HepG2 (cell line): ENCODE measurements around the gene CYP27A1. TPM values are rescaled to one million over a fixed set of nuclear protein-coding genes. Genes with fewer than 3 reads are reported as not detected.

Experiments
- ATAC-seq: fragments of 200-7000 bp; cut with Tn5 transposase; 3 replicates; pipeline ENCODE4 v1.9.1; 2020; ENCODE audit warnings: mild to moderate bottlenecking, moderate library complexity
- BruUV-seq: library from RNA; stranded (reverse); fragments of 400-500 nt; replicated peaks from 2 replicates; lab custom pipeline; 2021; lab: Mats Ljungman, UMichigan
- CTCF ChIA-PET: fragments of 300-600 bp; formaldehyde crosslinking; extraction: SDS; loops from one replicate; lab custom pipeline; 2021; ENCODE audit warnings: low total read pairs, inconsistent platforms, low intra/inter-chr PET ratio; lab: Yijun Ruan, JAX
- POLR2A ChIA-PET: fragments of 350-600 bp; sonication (Branson Sonifier 250); formaldehyde crosslinking; loops from one replicate; lab custom pipeline; 2020; ENCODE audit warnings: antibody characterized with exemption, inconsistent platforms; lab: Yijun Ruan, JAX
- DNase-seq: peaks from one replicate; pipeline ENCODE4 v3.0.0-alpha.2; 2015; ENCODE audit warnings: low spot score
- FAIRE-seq: peaks from 3 replicates; lab custom pipeline; 2011; peaks lifted over from hg19 to GRCh38; lab: Jason Lieb, UNC
- H2AFZ ChIP-seq: one replicate; pipeline ENCODE4 v1.6.1; 2011; ENCODE audit warnings: low read length, inconsistent platforms
- H3K27ac ChIP-seq: fragments of 300-600 bp; 3 replicates; pipeline ENCODE4 v1.8.0; 2011; ENCODE audit warnings: mixed run types, mild to moderate bottlenecking, mixed read lengths, low read length, inconsistent platforms; ENCODE audit not compliant: insufficient read depth; ENCODE audit errors: extremely low read length
- H3K27me3 ChIP-seq, 2 experiments: fragments of 200-600 bp in 1 of 2; 2 replicates in 1 of 2; 3 replicates in 1 of 2; pipeline versions ENCODE4 v1.6.0 to v1.8.0; 2011; ENCODE audit warnings: low read length in 2 of 2, mild to moderate bottlenecking in 2 of 2, moderate library complexity in 2 of 2, inconsistent platforms in 1 of 2; ENCODE audit not compliant: insufficient read depth in 2 of 2, control insufficient read depth in 1 of 2
- H3K36me3 ChIP-seq, 2 experiments: fragments of 200-600 bp in 1 of 2; replicated peaks in 1 of 2; 2 replicates in 1 of 2; 3 replicates in 1 of 2; pipeline versions ENCODE4 v1.5.1 to v1.8.0; 2011; ENCODE audit warnings: low read length in 2 of 2, inconsistent platforms in 1 of 2; ENCODE audit not compliant: insufficient read depth in 2 of 2, control insufficient read depth in 1 of 2
- H3K4me1 ChIP-seq: 2 replicates; pipeline ENCODE4 v1.5.1; 2012; ENCODE audit warnings: low read length, inconsistent platforms; ENCODE audit not compliant: insufficient read depth
- H3K4me2 ChIP-seq: 2 replicates; pipeline ENCODE4 v1.6.0; 2011; ENCODE audit warnings: low read depth, low read length, inconsistent platforms
- H3K4me3 ChIP-seq, 3 experiments: fragments of 200-600 bp in 1 of 3; sonication (generic), shearing (Covaris generic) in 1 of 3; replicated peaks in 1 of 3; 2 replicates each; pipeline ENCODE4 v1.5.1; 2011 to 2016; ENCODE audit warnings: low read length in 3 of 3, inconsistent platforms in 2 of 3, low read depth in 2 of 3, mild to moderate bottlenecking in 2 of 3, control low read depth in 1 of 3, mixed read lengths in 1 of 3; ENCODE audit not compliant: insufficient read depth in 1 of 3
- H3K79me2 ChIP-seq: one replicate; pipeline ENCODE4 v1.6.1; 2011; ENCODE audit warnings: low read length, inconsistent platforms; ENCODE audit not compliant: insufficient read depth
- H3K9ac ChIP-seq: 2 replicates; pipeline ENCODE4 v1.6.0; 2011; ENCODE audit warnings: mild to moderate bottlenecking, low read depth, low read length, inconsistent platforms; ENCODE audit not compliant: insufficient read depth
- H3K9me3 ChIP-seq: 2 replicates; pipeline ENCODE4 v1.5.1; 2012; ENCODE audit warnings: mild to moderate bottlenecking, low read length
- H4K20me1 ChIP-seq: 2 replicates; pipeline ENCODE4 v1.6.0; 2011; ENCODE audit warnings: inconsistent platforms, mild to moderate bottlenecking, low read length, moderate library complexity; ENCODE audit not compliant: insufficient read depth
- AGO1 ChIP-seq: fragments of 200-400 bp; formaldehyde crosslinking; IDR thresholded peaks from 2 replicates; pipeline ENCODE4 v1.6.1; 2017; ENCODE audit warnings: mild to moderate bottlenecking, low read depth, low read length, moderate library complexity; ENCODE audit not compliant: poor library complexity, severe bottlenecking
- HNRNPK ChIP-seq: fragments of 200-400 bp; formaldehyde crosslinking; IDR thresholded peaks from 2 replicates; pipeline ENCODE4 v1.6.1; 2018; ENCODE audit warnings: low read length, low read depth, moderate library complexity, mild to moderate bottlenecking; ENCODE audit not compliant: poor library complexity, severe bottlenecking
- ZNF589 ChIP-seq: sonication (generic); formaldehyde crosslinking; conservative IDR thresholded peaks from 2 replicates; pipeline ENCODE4 v1.8.0; 2022; ENCODE audit warnings: mild to moderate bottlenecking, moderate library complexity, missing genetic modification reagents
- ZNF768 ChIP-seq: sonication (generic); formaldehyde crosslinking; IDR thresholded peaks from 2 replicates; pipeline ENCODE4 v1.4.0; 2020; ENCODE audit warnings: missing genetic modification reagents
- WGBS: methylation state at CpG from one replicate; pipeline ENCODE4 v1.1.6; 2017; ENCODE audit warnings: low lambda C conversion rate; 5-methylcytosine and 5-hydroxymethylcytosine counted together
- in situ Hi-C: cut with HindIII; loops from 2 replicates; pipeline ENCODE4 v1.10.0; 2017; ENCODE audit warnings: low pct_unique_long_range_greater_than_20kb; ENCODE audit not compliant: extremely low pct_ligation_motif_present
- intact Hi-C: fragments of 100-400 bp; cut with micrococcal nuclease; formaldehyde crosslinking; loops from one replicate; pipeline ENCODE4 v1.10.0; 2022; ENCODE audit not compliant: unreplicated experiment
- polyA plus RNA-seq, 8 experiments: library from polyadenylated mRNA; depleted of rRNA in 3 of 8; stranded (reverse) in 7 of 8; unstranded in 1 of 8; fragments of >200 nt; fragmentation: Illumina TruSeq in 4 of 8; extraction: Trizol in 4 of 8; gene quantifications; 2 replicates each; pipeline versions ENCODE4 v1.2.1 to v1.2.3, GENCODE V29; 2011 to 2016; ENCODE audit warnings: low read depth in 4 of 8, missing spikeins in 1 of 8, mixed read lengths in 1 of 8; ENCODE audit not compliant: insufficient read depth in 1 of 8
- total RNA-seq, 5 experiments: library from RNA; depleted of rRNA; stranded (reverse); fragments of >200 nt; fragmentation: Illumina TruSeq; extraction: Trizol; gene quantifications; 2 replicates each; pipeline ENCODE4 v1.2.3, GENCODE V29; 2016; ENCODE audit warnings: low read depth in 1 of 5
- TF ChIP-seq, protein P1 (sequence below): sonication (generic); formaldehyde crosslinking; IDR thresholded peaks from 2 replicates; pipeline ENCODE4 v1.8.1; 2023; ENCODE audit warnings: mild to moderate bottlenecking, inconsistent platforms, moderate library complexity, missing genetic modification reagents, borderline replicate concordance
- TF ChIP-seq, protein P2 (sequence below): sonication (generic); formaldehyde crosslinking; IDR thresholded peaks from 2 replicates; pipeline ENCODE4 v1.4.0; 2020; ENCODE audit warnings: missing genetic modification reagents

CYP27A1 gene
- total and polyA plus RNA-seq, 2 of the 13 experiments (the other 11 are each of a cell fraction or from before 2014, with no cell fraction given) = 157 to 266 TPM

DNA sequence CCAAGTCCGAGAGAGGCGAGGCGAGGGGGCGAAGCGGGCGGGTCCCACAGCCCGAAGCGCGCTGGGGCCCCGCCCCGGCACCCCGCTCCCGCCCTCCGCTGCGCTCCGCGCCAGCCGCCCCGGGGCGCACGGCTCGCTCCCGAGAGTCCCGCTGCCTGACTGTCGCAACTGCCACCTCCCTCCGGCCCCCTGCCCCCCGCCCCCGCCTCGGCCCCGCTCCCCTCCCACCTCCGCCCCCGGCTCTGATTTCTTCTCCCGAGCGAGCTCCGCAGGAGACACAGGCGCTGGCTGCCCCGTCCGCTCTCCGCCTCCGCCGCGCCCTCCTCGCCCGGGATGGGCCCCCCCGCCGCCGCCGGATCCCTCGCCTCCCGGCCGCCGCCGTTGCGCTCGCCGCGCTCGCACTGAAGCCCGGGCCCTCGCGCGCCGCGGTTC lies 77.6 kb downstream of the CYP27A1 start, which contains the start of gene WNT6:
WNT6 (plus strand) TSS at position 250 of the 432 bp plus-strand sequence. CDS start 233 bp downstream, outside the sequence.
- intact Hi-C loops (no loop called here), in situ Hi-C loops (no loop called here)
- peak within 1 kb of the TSS; percentile 61 for H3K4me2 ChIP-seq
- no peaks in the 10 kb centered on the region; the same call in 1 of the 2 replicates for H4K20me1 ChIP-seq
- no peak within 1 kb of the TSS for H2AFZ ChIP-seq
- no peak within 1 kb of the TSS for H3K27ac ChIP-seq
- 2% methylated on average over 47 of the region's 64 CpGs for WGBS
- FAIRE-seq (no peak), ATAC-seq (peak; percentile 4), DNase-seq (no peak)
- TF ChIP-seq ZNF768 = no peak
- TF ChIP-seq, protein P1, sequence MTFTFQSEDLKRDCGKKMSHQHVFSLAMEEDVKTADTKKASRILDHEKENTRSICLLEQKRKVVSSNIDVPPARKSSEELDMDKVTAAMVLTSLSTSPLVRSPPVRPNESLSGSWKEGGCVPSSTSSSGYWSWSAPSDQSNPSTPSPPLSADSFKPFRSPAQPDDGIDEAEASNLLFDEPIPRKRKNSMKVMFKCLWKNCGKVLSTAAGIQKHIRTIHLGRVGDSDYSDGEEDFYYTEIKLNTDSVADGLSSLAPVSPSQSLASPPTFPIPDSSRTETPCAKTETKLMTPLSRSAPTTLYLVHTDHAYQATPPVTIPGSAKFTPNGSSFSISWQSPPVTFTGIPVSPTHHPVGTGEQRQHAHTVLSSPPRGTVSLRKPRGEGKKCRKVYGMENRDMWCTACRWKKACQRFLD (CRISPR knock-in tag) = no peak
- no peak for TF ChIP-seq AGO1
- no peak for TF ChIP-seq ZNF589
- TF ChIP-seq, protein P2, sequence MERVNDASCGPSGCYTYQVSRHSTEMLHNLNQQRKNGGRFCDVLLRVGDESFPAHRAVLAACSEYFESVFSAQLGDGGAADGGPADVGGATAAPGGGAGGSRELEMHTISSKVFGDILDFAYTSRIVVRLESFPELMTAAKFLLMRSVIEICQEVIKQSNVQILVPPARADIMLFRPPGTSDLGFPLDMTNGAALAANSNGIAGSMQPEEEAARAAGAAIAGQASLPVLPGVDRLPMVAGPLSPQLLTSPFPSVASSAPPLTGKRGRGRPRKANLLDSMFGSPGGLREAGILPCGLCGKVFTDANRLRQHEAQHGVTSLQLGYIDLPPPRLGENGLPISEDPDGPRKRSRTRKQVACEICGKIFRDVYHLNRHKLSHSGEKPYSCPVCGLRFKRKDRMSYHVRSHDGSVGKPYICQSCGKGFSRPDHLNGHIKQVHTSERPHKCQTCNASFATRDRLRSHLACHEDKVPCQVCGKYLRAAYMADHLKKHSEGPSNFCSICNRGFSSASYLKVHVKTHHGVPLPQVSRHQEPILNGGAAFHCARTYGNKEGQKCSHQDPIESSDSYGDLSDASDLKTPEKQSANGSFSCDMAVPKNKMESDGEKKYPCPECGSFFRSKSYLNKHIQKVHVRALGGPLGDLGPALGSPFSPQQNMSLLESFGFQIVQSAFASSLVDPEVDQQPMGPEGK = 0 out of 2 replicates have a peak, but pooled peaks have one; percentile 18
- peak; percentile 53 for TF ChIP-seq HNRNPK
- peaks cover 18 to 83% of the 10 kb centered on the region in 2 experiments for H3K27me3 ChIP-seq
- H3K36me3 ChIP-seq = no peaks in the 10 kb centered on the region
- peaks cover 27% of the 10 kb centered on the region for H3K4me1 ChIP-seq
- no TSS peak for BruUV-seq
- ChIA-PET CTCF (no interaction called here), POLR2A (no interaction called here)
- H3K79me2 ChIP-seq = no peaks in the 10 kb centered on the region
- no peaks in the 10 kb centered on the region for H3K9me3 ChIP-seq
- peak within 1 kb of the TSS; percentile 30 to 67 (median 32); a peak in 4 of 6 replicates for H3K4me3 ChIP-seq
- no peak within 1 kb of the TSS for H3K9ac ChIP-seq
